ENCODE results near the gene RADIL. TPM values are rescaled to one million over a fixed set of nuclear protein-coding genes. Genes with fewer than 3 reads are reported as not detected.

RADIL gene
- total and polyA plus RNA-seq, 9 of the 15 experiments (the other 6 are each of a cell fraction or from before 2014, with no cell fraction given): 0.06 to 8.1 (median 1.9) TPM; not detected in 1

DNA sequence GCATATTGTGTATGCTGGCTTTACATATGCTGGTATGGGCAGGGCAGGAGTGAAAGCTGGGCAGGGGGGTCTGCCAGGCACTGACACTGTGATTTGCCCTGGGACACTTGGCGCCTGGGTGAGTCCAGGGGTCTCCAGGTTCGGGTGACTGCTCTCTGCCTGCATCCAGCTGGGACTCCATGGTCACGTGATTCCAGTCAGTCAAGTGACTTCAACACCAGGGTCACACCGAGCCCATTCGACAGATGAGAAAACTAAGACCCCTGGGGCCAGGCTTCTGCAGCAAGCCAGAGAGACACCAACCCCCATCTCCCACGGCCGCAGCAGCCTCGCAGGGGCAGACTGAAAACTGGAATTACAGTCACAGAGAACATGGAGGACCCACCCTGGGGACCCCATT is 45.5 kb upstream of the RADIL start (continued):
- TF ChIP-seq, protein P1, sequence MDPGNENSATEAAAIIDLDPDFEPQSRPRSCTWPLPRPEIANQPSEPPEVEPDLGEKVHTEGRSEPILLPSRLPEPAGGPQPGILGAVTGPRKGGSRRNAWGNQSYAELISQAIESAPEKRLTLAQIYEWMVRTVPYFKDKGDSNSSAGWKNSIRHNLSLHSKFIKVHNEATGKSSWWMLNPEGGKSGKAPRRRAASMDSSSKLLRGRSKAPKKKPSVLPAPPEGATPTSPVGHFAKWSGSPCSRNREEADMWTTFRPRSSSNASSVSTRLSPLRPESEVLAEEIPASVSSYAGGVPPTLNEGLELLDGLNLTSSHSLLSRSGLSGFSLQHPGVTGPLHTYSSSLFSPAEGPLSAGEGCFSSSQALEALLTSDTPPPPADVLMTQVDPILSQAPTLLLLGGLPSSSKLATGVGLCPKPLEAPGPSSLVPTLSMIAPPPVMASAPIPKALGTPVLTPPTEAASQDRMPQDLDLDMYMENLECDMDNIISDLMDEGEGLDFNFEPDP (CRISPR knock-in tag; IDR thresholded peaks at IDR 0.05): no peak
- peak; percentile 50; the same call in 1 of the 2 replicates for TF ChIP-seq RAD51 (IDR thresholded peaks at IDR 0.05; ENCODE audit: borderline replicate concordance, low read depth)
- no peak for TF ChIP-seq GTF2A2 (tag; IDR thresholded peaks at IDR 0.05)

DNA sequence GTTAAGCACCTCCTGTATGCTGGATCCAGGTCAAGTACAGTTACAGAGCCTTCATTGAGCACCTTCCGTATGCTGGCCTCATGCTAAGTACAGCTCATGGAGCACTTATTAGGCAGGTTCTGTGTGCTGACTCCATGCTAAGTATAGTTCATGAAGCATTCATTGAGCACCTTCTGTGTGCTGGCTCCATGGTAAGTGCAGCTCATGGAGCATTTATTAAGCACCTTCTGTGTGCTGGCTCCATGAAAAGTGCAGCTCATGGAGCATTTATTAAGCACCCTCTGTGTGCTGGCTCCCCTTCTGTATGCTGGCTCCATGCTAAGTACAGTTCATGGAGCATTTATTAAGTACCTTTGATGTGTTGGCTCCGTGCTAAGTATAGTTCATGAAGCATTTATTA is 44.9 kb upstream of the RADIL start:
- FAIRE-seq: no peak

More for the DNA sequence above, 44.9 kb upstream of the RADIL start:
- ATAC-seq: no peak
- Histone ChIP-seq H3K4me1 (replicated peaks in 1 of 2; ENCODE audit: control insufficient read depth in 2 of 2, insufficient read depth in 2 of 2, low read length in 2 of 2) (no peaks in the 10 kb centered on the region; a peak in 1 of 5 replicates), H3K36me3 (ENCODE audit: control insufficient read depth, insufficient read depth, low read length) (no peaks in the 10 kb centered on the region), H4K20me1 (replicated peaks; ENCODE audit: control insufficient read depth, insufficient read depth, low read length) (no peaks in the 10 kb centered on the region), H3K4me3 (no peak overlapping the region), H3K9ac (ENCODE audit: insufficient read depth in 1 of 2, low read depth in 2 of 2, low read length in 2 of 2) (no peak overlapping the region), H2AFZ (ENCODE audit: low read depth, low read length) (no peak overlapping the region), H3K27ac (ENCODE audit: extremely low read depth, low read depth, low read length) (no peak overlapping the region), H3K9me3 (replicated peaks; ENCODE audit: control insufficient read depth, insufficient read depth, low read depth, low read length) (no peaks in the 10 kb centered on the region), H3K79me2 (ENCODE audit: control insufficient read depth, insufficient read depth, low read length) (no peaks in the 10 kb centered on the region), H3K27me3 (ENCODE audit: control insufficient read depth in 2 of 2, insufficient read depth in 2 of 2, low read length in 2 of 2) (peaks cover 19 to 59% of the 10 kb centered on the region in 2 experiments), H3K4me2 (ENCODE audit: insufficient read depth, low read length) (no peak overlapping the region), H3K9me1 (ENCODE audit: control insufficient read depth, insufficient read depth, low read length) (no peaks in the 10 kb centered on the region)
- WGBS (ENCODE audit: insufficient coverage, low coverage, missing lambda C conversion rate): 17% methylated on average over 2 of the region's 2 CpGs
- intact Hi-C loops (cut with micrococcal nuclease) (no loop called here), in situ Hi-C loops (cut with MboI) (no loop called here)
- ChIA-PET POLR2A (interaction anchor here (0.6 to 1.1 kb wide), 4 partner anchors 14 to 629 kb away, joined by 3 to 4 read pairs (median 3); no protein-coding TSS in a partner anchor), CTCF (ENCODE audit: low intra/inter-chr PET ratio) (interaction anchor here (0.7 kb wide), 1 partner anchor 12 kb away, joined by 3 read pairs; no protein-coding TSS in a partner anchor)
- no TSS peak for BruUV-seq (replicated peaks)
- TF ChIP-seq, protein P2, sequence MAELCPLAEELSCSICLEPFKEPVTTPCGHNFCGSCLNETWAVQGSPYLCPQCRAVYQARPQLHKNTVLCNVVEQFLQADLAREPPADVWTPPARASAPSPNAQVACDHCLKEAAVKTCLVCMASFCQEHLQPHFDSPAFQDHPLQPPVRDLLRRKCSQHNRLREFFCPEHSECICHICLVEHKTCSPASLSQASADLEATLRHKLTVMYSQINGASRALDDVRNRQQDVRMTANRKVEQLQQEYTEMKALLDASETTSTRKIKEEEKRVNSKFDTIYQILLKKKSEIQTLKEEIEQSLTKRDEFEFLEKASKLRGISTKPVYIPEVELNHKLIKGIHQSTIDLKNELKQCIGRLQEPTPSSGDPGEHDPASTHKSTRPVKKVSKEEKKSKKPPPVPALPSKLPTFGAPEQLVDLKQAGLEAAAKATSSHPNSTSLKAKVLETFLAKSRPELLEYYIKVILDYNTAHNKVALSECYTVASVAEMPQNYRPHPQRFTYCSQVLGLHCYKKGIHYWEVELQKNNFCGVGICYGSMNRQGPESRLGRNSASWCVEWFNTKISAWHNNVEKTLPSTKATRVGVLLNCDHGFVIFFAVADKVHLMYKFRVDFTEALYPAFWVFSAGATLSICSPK (IDR thresholded peaks at IDR 0.05; ENCODE audit: borderline replicate concordance): no peak
- peak; percentile 93 for TF ChIP-seq ZKSCAN8 (CRISPR knock-in tag; IDR thresholded peaks at IDR 0.05)
- DNase-seq (ENCODE audit: extremely low read depth in 1 of 4, low spot score in 3 of 4): no peak
